IMR-90 (cell line): Measurements from ENCODE around the gene USP5. TPM values are rescaled to one million over a fixed set of nuclear protein-coding genes. Genes with fewer than 3 reads are reported as not detected.

Source experiments
- ATAC-seq: fragments of 200-7000 bp; cut with Tn5 transposase; 2 replicates; pipeline ENCODE4 v1.9.1; 2020; ENCODE audit warnings: low read depth, mild to moderate bottlenecking, moderate library complexity
- BruUV-seq: library from RNA; stranded (reverse); fragments of 400-500 nt; replicated peaks from 2 replicates; lab custom pipeline; 2021; lab: Mats Ljungman, UMichigan
- CTCF ChIA-PET: fragments of 300-600 bp; formaldehyde crosslinking; extraction: SDS; loops from one replicate; lab custom pipeline; 2021; ENCODE audit warnings: antibody characterized with exemption; lab: Yijun Ruan, JAX
- POLR2A ChIA-PET: fragments of 300-600 bp; sonication (Branson Sonifier 250); formaldehyde crosslinking; loops from one replicate; lab custom pipeline; 2022; ENCODE audit warnings: antibody characterized with exemption; ENCODE audit not compliant: unreplicated experiment; lab: Charles Lee
- DNase-seq: peaks from one replicate; pipeline ENCODE4 v3.0.0; 2013
- H2AFZ ChIP-seq: replicated peaks from 2 replicates; pipeline ENCODE3; 2013; ENCODE audit warnings: low read length, mild to moderate bottlenecking; ENCODE audit not compliant: poor library complexity
- H2AK5ac ChIP-seq: 2 replicates; pipeline ENCODE4 v1.6.1; 2013; ENCODE audit warnings: low read depth, low read length, inconsistent platforms
- H2AK9ac ChIP-seq: replicated peaks from 2 replicates; pipeline ENCODE3; 2013; ENCODE audit warnings: mild to moderate bottlenecking, low read depth, low read length, moderate library complexity; ENCODE audit not compliant: poor library complexity
- H2BK120ac ChIP-seq: 2 replicates; pipeline ENCODE4 v1.6.1; 2013; ENCODE audit warnings: low read depth, low read length, inconsistent platforms
- H2BK15ac ChIP-seq: 3 replicates; pipeline ENCODE4 v1.6.1; 2013; ENCODE audit warnings: low read depth, low read length, inconsistent platforms
- H2BK20ac ChIP-seq: 2 replicates; pipeline ENCODE4 v1.6.1; 2013; ENCODE audit warnings: low read depth, mild to moderate bottlenecking, inconsistent platforms, low read length, moderate library complexity
- H2BK5ac ChIP-seq: 2 replicates; pipeline ENCODE4 v1.6.1; 2013; ENCODE audit warnings: mild to moderate bottlenecking, low read depth, low read length, inconsistent platforms; ENCODE audit not compliant: poor library complexity, severe bottlenecking
- H3K14ac ChIP-seq: replicated peaks from 2 replicates; pipeline ENCODE4 v1.6.1; 2013; ENCODE audit warnings: low read depth, low read length, inconsistent platforms
- H3K18ac ChIP-seq: 2 replicates; pipeline ENCODE4 v1.6.1; 2013; ENCODE audit warnings: low read depth, low read length, control low read depth
- H3K23ac ChIP-seq: 2 replicates; pipeline ENCODE4 v1.6.1; 2013; ENCODE audit warnings: low read depth, low read length, inconsistent platforms
- H3K27ac ChIP-seq: 2 replicates; pipeline ENCODE4 v1.5.1; 2013; ENCODE audit warnings: mild to moderate bottlenecking, control low read depth, low read length; ENCODE audit not compliant: insufficient read depth
- H3K27me3 ChIP-seq: 2 replicates; pipeline ENCODE4 v1.6.1; 2013; ENCODE audit warnings: low read length; ENCODE audit not compliant: control insufficient read depth, insufficient read depth
- H3K36me3 ChIP-seq: 2 replicates; pipeline ENCODE4 v1.6.1; 2013; ENCODE audit warnings: low read length, mixed read lengths; ENCODE audit not compliant: control insufficient read depth, insufficient read depth
- H3K4ac ChIP-seq: 2 replicates; pipeline ENCODE4 v1.6.1; 2013; ENCODE audit warnings: low read depth, low read length, inconsistent platforms
- H3K4me1 ChIP-seq: 2 replicates; pipeline ENCODE4 v1.6.1; 2013; ENCODE audit warnings: low read length, mixed read lengths; ENCODE audit not compliant: control insufficient read depth, insufficient read depth
- H3K4me2 ChIP-seq: 2 replicates; pipeline ENCODE4 v1.6.1; 2013; ENCODE audit warnings: low read depth, mild to moderate bottlenecking, control low read depth, low read length, moderate library complexity
- H3K4me3 ChIP-seq: 2 replicates; pipeline ENCODE4 v1.5.1; 2013; ENCODE audit warnings: low read depth, mild to moderate bottlenecking, control low read depth, low read length, moderate library complexity; ENCODE audit not compliant: insufficient read depth
- H3K56ac ChIP-seq: 2 replicates; pipeline ENCODE4 v1.6.1; 2013; ENCODE audit warnings: low read length, inconsistent platforms; ENCODE audit not compliant: insufficient read depth; ENCODE audit errors: extremely low read depth
- H3K79me1 ChIP-seq, 2 experiments: 2 replicates each; pipeline ENCODE4 v1.6.1; 2013; ENCODE audit warnings: low read length in 2 of 2, inconsistent platforms in 1 of 2, low read depth in 1 of 2
- H3K9ac ChIP-seq: 2 replicates; pipeline ENCODE4 v1.6.1; 2013; ENCODE audit warnings: low read depth, low read length, control low read depth
- H3K9me1 ChIP-seq: 2 replicates; pipeline ENCODE4 v1.6.1; 2013; ENCODE audit warnings: low read length, inconsistent platforms; ENCODE audit not compliant: insufficient read depth
- H3K9me3 ChIP-seq: 2 replicates; pipeline ENCODE4 v1.6.1; 2013; ENCODE audit warnings: low read length; ENCODE audit not compliant: control insufficient read depth, insufficient read depth
- H4K20me1 ChIP-seq: 2 replicates; pipeline ENCODE4 v1.6.1; 2013; ENCODE audit warnings: low read length, inconsistent platforms; ENCODE audit not compliant: insufficient read depth
- H4K5ac ChIP-seq: 2 replicates; pipeline ENCODE4 v1.6.1; 2013; ENCODE audit warnings: mild to moderate bottlenecking, low read depth, low read length, control low read depth
- H4K8ac ChIP-seq, 2 experiments: 2 replicates each; pipeline ENCODE4 v1.6.1; 2013; ENCODE audit warnings: low read depth in 2 of 2, low read length in 2 of 2, control low read depth in 1 of 2, inconsistent platforms in 1 of 2
- H4K91ac ChIP-seq: 2 replicates; pipeline ENCODE4 v1.6.1; 2013; ENCODE audit warnings: low read depth, low read length, inconsistent platforms; ENCODE audit not compliant: insufficient read depth
- BHLHE40 ChIP-seq: fragments of 150-350 bp; IDR thresholded peaks from 2 replicates; pipeline ENCODE4 v1.6.1; 2016; ENCODE audit warnings: mild to moderate bottlenecking, low read depth, low read length
- CHD1 ChIP-seq: IDR thresholded peaks from 2 replicates; pipeline ENCODE4 v1.6.1; 2012; ENCODE audit warnings: low read depth, low read length, improper control_type of control experiment
- CTCF ChIP-seq: conservative IDR thresholded peaks from 2 replicates; pipeline ENCODE4 v1.5.1; 2012; ENCODE audit warnings: mild to moderate bottlenecking, low read depth, low read length, improper control_type of control experiment
- FOS ChIP-seq: fragments of 150-350 bp; IDR thresholded peaks from 2 replicates; pipeline ENCODE4 v1.6.1; 2016; ENCODE audit warnings: low read depth, low read length
- MAFK ChIP-seq: IDR thresholded peaks from 2 replicates; pipeline ENCODE4 v1.6.1; 2012; ENCODE audit warnings: low read depth, low read length, improper control_type of control experiment
- MAZ ChIP-seq: IDR thresholded peaks from 2 replicates; pipeline ENCODE4 v1.6.1; 2012; ENCODE audit warnings: low read depth, mild to moderate bottlenecking, low read length, improper control_type of control experiment, moderate library complexity, borderline replicate concordance
- MXI1 ChIP-seq: IDR thresholded peaks from 2 replicates; pipeline ENCODE4 v1.6.1; 2012; ENCODE audit warnings: low read depth, mild to moderate bottlenecking, low read length, moderate library complexity, borderline replicate concordance
- POLR2A ChIP-seq: IDR thresholded peaks from 2 replicates; pipeline ENCODE4 v1.6.1; 2012; ENCODE audit warnings: mild to moderate bottlenecking, low read depth, low read length
- RAD21 ChIP-seq: IDR thresholded peaks from 2 replicates; pipeline ENCODE4 v1.6.1; 2012; ENCODE audit warnings: low read length, improper control_type of control experiment
- RFX5 ChIP-seq: IDR thresholded peaks from 2 replicates; pipeline ENCODE4 v1.8.0; 2012; ENCODE audit warnings: low read depth, mild to moderate bottlenecking, low read length, moderate library complexity
- WGBS, 2 experiments: methylation state at CpG; one replicate each; pipeline versions ENCODE4 v1.1.5 to v1.1.7; 2013; ENCODE audit warnings: missing lambda C conversion rate in 2 of 2; ENCODE audit not compliant: insufficient read length in 1 of 2; ENCODE audit errors: extremely low coverage in 2 of 2; 5-methylcytosine and 5-hydroxymethylcytosine counted together
- dilution Hi-C: fragments of 300-500 bp; cut with HindIII; formaldehyde crosslinking; loops from one replicate; pipeline ENCODE4 v1.14.3; 2018; ENCODE audit warnings: low sequenced_read_pairs; ENCODE audit not compliant: unreplicated experiment
- in situ Hi-C: fragments of 300-500 bp; cut with MboI; formaldehyde crosslinking; loops from 3 replicates; pipeline ENCODE4 v1.14.3; 2019; ENCODE audit warnings: low sequenced_read_pairs, inconsistent platforms, mixed read lengths
- intact Hi-C: fragments of 100-400 bp; cut with micrococcal nuclease; formaldehyde crosslinking; loops from 2 replicates; pipeline ENCODE4 v1.10.0; 2022
- polyA plus RNA-seq, 3 experiments: library from polyadenylated mRNA; depleted of rRNA; stranded (reverse); fragments of >200 nt; gene quantifications; 2 replicates each; pipeline ENCODE4 v1.2.3, GENCODE V29; 2012; ENCODE audit warnings: low replicate concordance in 1 of 3
- total RNA-seq: library from RNA; depleted of rRNA; stranded (reverse); fragments of >200 nt; gene quantifications from 2 replicates; pipeline ENCODE4 v1.2.3, GENCODE V29; 2012
- TF ChIP-seq, protein P1 (sequence below): fragments of 150-350 bp; IDR thresholded peaks from 2 replicates; pipeline ENCODE4 v1.6.1; 2016; ENCODE audit warnings: low read depth, mild to moderate bottlenecking, low read length, moderate library complexity, borderline replicate concordance
- TF ChIP-seq, protein P2 (sequence below): fragments of 150-350 bp; IDR thresholded peaks from 2 replicates; pipeline ENCODE4 v1.6.1; 2017; ENCODE audit warnings: mild to moderate bottlenecking, antibody characterized with exemption, low read length, low read depth

USP5 gene
- total and polyA plus RNA-seq, 2 of the 4 experiments (the other 2 are of a cell fraction), result 69.7 to 125 TPM

- no TSS peak for BruUV-seq
- Histone ChIP-seq H2AK9ac (no peak within 1 kb of the TSS), H3K4me2 (no peak within 1 kb of the TSS), H3K9ac (no peak within 1 kb of the TSS), H4K91ac (no peak within 1 kb of the TSS), H2AK5ac (no peak within 1 kb of the TSS), H3K23ac (no peak within 1 kb of the TSS), H2BK15ac (no peak within 1 kb of the TSS), H4K8ac (no peak within 1 kb of the TSS), H3K9me3 (no peaks in the 10 kb centered on the region), H4K5ac (no peak within 1 kb of the TSS), H2AFZ (no peak within 1 kb of the TSS), H3K18ac (no peak within 1 kb of the TSS), H3K79me1 (no peaks in the 10 kb centered on the region; a peak in 2 of 4 replicates), H3K56ac (no peak within 1 kb of the TSS), H3K4me3 (no peak within 1 kb of the TSS), H3K14ac (no peak within 1 kb of the TSS), H3K4ac (no peak within 1 kb of the TSS), H2BK120ac (no peak within 1 kb of the TSS), H2BK20ac (no peak within 1 kb of the TSS), H4K20me1 (peaks cover under 1% of the 10 kb centered on the region), H3K36me3 (peaks cover 74% of the 10 kb centered on the region), H2BK5ac (no peak within 1 kb of the TSS), H3K27me3 (no peaks in the 10 kb centered on the region), H3K9me1 (no peaks in the 10 kb centered on the region), H3K4me1 (no peaks in the 10 kb centered on the region), H3K27ac (no peak within 1 kb of the TSS)
- 53% methylated on average over 2 of the region's 24 CpGs; no CpG with 5 or more reads in 1 of the 2 experiments for WGBS, 2 experiments
- CTCF ChIA-PET, result interaction anchor here (1.3 kb wide), 1 partner anchor 12 kb away, joined by 3 read pairs; no protein-coding TSS in a partner anchor
- dilution Hi-C loops, result no loop called here
- intact Hi-C loops, result no loop called here
- DNase-seq (no peak), ATAC-seq (no peak)
- in situ Hi-C loops, result no loop called here
- POLR2A ChIA-PET, result interaction anchor here (0.5 kb wide), 1 partner anchor 1096 kb away, joined by 5 read pairs; no protein-coding TSS in a partner anchor
- TF ChIP-seq RFX5, result no peak
- TF ChIP-seq POLR2A, result no peak
- no peak for TF ChIP-seq MAZ
- no peak for TF ChIP-seq RAD21
- TF ChIP-seq, protein P1, sequence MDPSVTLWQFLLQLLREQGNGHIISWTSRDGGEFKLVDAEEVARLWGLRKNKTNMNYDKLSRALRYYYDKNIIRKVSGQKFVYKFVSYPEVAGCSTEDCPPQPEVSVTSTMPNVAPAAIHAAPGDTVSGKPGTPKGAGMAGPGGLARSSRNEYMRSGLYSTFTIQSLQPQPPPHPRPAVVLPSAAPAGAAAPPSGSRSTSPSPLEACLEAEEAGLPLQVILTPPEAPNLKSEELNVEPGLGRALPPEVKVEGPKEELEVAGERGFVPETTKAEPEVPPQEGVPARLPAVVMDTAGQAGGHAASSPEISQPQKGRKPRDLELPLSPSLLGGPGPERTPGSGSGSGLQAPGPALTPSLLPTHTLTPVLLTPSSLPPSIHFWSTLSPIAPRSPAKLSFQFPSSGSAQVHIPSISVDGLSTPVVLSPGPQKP, result no peak
- no peak for TF ChIP-seq FOS
- TF ChIP-seq MXI1, result no peak
- no peak for TF ChIP-seq CTCF
- no peak for TF ChIP-seq MAFK
- no peak for TF ChIP-seq BHLHE40
- TF ChIP-seq CHD1, result no peak
- TF ChIP-seq, protein P2, sequence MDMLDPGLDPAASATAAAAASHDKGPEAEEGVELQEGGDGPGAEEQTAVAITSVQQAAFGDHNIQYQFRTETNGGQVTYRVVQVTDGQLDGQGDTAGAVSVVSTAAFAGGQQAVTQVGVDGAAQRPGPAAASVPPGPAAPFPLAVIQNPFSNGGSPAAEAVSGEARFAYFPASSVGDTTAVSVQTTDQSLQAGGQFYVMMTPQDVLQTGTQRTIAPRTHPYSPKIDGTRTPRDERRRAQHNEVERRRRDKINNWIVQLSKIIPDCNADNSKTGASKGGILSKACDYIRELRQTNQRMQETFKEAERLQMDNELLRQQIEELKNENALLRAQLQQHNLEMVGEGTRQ, result no peak
These were observed 11.0 kb upstream of the USP5 start, which contains the start of gene GNB3 for GRCh38 chr12:6840761-6841515. Gene GNB3, plus strand, starts transcription at chr12:6840925. Its CDS starts 363 bp downstream, at chr12:6841288.
